GM21447 (cell line): Measurements from ENCODE around the gene KCNB1.

Source experiments
- ATAC-seq: cut with Tn5 transposase; IDR thresholded peaks from one replicate; pipeline ENCODE4 v1.9.1; 2021; ENCODE audit not compliant: unreplicated experiment

KCNB1 gene

DNA sequence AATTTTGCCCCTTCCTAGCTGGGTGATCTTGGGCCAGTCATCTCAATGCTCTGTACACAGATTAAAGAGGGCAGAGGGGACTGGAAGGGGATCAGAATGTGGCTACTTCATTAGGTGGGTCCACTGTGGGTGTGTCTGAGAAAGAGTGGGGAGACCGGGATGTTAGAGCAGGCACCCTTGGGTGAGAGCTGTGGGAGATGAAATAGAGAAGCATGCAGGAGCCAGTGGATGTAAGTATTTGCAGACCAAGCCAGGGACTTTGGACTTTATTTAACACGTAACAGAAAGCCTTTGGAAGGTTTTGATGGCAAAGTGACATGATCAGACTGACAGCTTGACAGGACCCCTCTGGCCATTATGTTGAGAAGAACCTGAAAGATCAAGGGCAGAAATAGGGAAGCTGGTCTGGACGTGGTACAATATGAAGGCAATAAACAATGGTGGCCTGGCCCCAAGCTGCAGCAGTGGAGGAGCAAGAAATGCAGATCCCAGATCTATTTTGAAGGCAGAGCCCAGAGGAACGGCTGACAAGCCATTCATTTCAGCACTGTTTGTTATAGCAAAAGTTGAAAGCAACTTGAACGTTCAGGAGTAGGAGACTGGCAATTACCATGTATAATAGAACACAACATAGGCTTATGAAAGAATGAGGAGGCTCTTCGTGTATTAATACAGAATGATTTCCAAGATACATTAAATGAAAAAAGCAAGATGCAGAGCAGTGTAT, 122.1 kb downstream of the KCNB1 start:
- no peak for ATAC-seq

GRCh38 chr20:49356676-49357075, 125.8 kb downstream of the KCNB1 start:
- ATAC-seq: no peak

DNA sequence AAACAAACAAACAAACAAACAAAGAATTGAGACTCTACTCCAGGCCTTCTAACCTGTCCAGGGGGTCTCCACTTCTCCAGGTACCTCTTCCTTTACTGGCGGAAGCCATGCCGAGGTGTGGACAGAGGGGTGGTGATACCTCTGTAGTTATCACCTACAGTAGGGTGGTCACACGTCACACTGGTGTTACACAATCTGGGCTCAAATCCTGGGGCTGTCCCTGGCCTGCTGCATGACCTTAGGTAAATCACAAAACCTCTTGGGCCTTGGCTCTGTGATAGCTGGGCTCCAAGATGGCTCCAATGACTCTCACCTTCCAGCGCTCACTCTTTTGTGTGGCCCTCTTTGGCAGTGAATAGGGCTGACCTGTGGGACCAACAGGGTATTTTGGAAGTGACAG, 127.8 kb downstream of the KCNB1 start:
- no peak for ATAC-seq

DNA sequence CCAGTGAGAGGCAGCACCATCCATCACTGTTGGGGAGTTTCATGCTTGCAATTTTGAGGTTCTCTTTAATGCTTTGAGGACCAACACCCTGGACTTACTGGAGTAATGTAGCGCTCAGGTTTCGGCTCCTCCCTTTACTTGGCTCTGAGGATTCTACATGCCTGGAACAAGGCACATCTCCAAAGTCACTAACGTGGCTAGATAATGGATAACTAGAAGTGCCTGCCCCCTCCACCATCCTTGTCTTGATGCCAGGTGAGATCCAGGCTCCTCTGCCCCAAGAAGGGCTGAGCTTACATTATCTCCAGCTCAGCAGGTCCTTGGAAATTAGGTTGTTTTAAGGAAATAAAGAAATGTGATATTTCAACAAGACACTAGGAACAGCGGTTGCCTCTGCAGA, 129.1 kb downstream of the KCNB1 start:
- ATAC-seq: no peak

DNA sequence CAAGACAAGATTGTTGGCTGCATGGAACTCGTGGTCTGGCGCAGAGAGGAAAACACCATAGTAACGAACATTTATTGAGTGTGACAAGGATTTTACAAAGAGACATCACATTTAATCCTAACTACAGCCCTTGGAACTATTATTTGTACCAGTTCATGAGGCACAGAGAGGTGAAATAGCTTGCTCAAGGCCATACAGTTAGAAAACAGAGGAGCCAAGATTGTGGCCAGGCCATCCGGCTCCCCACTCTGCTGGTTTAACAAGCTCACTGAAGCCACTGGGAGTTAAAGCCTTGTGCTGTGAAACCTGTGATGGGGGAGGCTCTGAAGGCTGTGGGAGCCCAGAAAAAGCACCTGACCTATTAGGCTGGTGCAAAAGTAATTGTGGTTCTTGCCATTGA, 129.7 kb downstream of the KCNB1 start:
- no peak for ATAC-seq

GRCh38 chr20:49351775-49352174, 130.7 kb downstream of the KCNB1 start:
- ATAC-seq: no peak

GRCh38 chr20:49349694-49350252, 132.7 kb downstream of the KCNB1 start:
- no peak for ATAC-seq

DNA sequence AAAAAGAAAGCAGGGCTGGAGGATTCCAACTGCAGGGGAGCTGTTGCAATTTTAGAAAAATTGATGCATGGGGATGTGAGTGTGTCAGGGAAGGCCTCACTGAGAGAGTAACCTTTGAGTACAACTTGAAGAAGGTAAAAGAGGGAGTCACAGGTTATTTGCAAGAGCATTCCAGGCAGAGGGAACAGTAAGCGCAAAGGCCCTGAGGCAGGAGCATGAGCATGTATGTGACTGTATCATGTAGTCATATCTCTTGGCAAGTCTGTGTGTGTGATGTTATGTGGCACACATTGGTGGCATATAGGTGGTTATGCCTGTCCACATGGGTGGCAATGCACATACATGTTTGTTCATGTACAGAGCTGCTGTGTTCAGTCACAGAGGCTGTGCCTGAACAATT, 133.4 kb downstream of the KCNB1 start:
- no peak for ATAC-seq

- no peak for ATAC-seq
Measured at GRCh38 chr20:49348563-49348962, 133.9 kb downstream of the KCNB1 start.

- ATAC-seq: no peak
Measured at GRCh38 chr20:49347156-49347555, 135.3 kb downstream of the KCNB1 start.

DNA sequence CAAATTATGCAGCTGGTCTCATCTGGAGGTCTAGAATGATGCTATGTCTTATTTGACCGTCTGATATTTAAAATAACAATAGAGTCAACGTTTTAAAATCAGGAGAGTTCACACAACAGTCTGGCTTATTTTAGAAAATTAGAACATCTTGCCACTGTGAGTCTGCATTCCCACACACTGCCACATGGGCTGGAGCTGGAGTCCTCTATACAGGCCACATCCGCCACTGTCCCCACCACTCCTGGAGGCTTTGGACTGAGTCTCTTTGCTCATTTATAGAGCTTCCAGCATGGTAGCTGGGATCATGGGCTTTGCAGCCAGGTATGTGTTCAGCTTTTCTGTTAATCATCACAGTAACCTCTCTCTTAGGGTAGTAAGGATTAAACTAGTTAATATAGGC, 135.8 kb downstream of the KCNB1 start:
- ATAC-seq: no peak

DNA sequence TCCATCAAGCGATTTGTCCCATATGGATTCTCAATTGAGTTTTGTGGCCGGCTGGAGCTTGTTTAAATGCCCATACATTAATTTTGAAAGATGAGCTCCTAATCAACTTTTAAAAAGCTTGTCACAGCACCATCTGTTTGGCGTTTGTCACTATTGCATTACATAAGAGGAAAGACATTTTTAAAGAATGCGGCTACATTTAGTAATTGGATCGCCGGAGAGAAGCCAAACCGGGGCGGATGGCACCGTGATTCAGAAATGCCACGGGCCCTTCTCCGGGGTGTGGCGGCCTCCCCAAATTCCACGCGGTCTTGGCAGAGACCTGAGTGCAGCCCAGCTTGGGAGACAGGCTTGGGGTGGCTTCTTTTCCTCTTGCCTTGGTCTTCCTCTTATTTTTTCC, 136.9 kb downstream of the KCNB1 start:
- ATAC-seq: no peak

GRCh38 chr20:49344975-49345374, 137.5 kb downstream of the KCNB1 start:
- no peak for ATAC-seq

DNA sequence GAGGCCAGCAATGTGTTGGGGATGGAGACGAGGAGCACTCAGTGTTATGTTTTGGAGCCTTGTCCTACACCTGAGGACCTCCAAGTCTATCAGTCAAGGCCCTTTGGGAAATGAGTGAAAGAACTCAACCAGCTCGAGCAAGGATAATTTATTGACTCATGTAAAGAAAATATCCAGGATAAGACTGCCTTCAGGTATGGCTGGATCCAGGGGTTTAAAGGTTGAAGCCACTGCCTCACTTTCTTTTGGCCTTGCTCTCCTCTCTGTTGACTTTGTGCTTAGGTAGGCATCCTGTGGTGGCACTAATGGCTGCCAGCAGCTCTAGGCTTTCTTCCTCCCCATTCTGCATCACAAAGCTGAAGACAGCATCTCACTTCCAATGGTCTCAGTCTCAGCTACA, 138.3 kb downstream of the KCNB1 start:
- ATAC-seq: no peak

- no peak for ATAC-seq
Measured at GRCh38 chr20:49343246-49343645, 139.2 kb downstream of the KCNB1 start.

DNA sequence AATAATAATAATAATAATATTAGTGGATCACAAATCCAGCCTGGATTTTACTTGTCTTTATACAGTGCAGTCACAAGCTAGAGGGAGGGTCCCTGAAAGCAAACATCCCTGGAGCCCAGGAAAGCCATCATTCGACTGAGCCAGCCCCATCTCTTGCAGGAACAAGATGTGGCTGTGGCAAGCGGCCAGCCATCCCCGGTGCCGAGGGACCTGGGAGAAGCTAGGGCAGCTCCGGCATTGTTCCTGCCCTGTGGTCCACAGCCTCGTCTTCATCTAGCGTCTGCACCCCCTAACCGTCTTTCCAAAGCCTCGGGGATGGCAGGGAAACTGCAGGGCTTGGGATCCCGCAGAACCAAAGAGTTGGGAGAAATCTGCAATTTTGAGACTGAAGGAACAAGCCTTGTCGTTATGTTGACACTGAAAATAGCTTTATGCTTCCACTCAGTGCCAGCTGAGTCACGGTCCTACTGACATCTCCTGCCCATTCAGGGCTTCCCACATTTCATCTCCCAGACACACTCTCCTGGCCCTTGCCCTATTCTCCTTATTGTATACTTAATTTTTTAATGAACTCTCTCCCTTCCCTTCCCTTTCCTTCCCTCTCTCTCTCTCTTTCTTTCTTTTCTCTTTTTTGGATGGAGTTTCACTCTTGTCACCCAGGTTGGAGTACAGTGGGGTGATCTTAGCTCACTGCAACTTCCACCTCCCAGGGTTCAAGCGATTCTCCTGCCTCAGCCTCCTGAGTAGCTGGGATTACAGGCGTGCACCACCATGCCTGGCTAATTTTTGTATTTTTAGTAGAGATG, 142.1 kb downstream of the KCNB1 start:
- ATAC-seq: no peak

GRCh38 chr20:49339123-49339522, 143.3 kb downstream of the KCNB1 start:
- ATAC-seq: no peak

- no peak for ATAC-seq
Measured at GRCh38 chr20:49338061-49338460, 144.4 kb downstream of the KCNB1 start.

- ATAC-seq: no peak
Measured at GRCh38 chr20:49337357-49337756, 145.1 kb downstream of the KCNB1 start.

DNA sequence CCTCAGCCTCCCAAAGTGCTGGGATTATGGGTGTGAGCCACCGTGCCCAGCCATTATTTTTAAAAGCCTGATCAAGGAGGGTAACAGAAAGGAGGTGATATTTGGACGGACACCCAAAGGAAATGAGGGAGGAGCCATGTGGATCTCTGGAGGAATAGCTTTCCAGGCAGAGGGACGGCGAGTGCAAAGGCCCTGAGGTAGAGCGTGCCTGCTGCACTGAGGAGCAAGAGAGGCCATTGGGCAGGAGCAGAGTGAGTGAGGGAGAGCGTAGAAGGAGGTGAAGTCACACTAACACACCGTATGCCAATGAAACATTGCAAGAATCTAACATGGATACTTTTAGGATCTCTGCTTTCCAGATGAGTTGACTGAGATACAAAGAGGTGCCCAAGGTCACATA, 145.7 kb downstream of the KCNB1 start:
- ATAC-seq: no peak

- ATAC-seq: no peak
Measured at GRCh38 chr20:49335476-49335875, 147.0 kb downstream of the KCNB1 start.
